ENCODE results near the gene SLC25A36. TPM values are rescaled to one million over a fixed set of nuclear protein-coding genes. Genes with fewer than 3 reads are reported as not detected.

The SLC25A36 gene
- total and polyA plus RNA-seq, 4 donors = 1.5 to 20.5 (median 5.4) TPM

DNA sequence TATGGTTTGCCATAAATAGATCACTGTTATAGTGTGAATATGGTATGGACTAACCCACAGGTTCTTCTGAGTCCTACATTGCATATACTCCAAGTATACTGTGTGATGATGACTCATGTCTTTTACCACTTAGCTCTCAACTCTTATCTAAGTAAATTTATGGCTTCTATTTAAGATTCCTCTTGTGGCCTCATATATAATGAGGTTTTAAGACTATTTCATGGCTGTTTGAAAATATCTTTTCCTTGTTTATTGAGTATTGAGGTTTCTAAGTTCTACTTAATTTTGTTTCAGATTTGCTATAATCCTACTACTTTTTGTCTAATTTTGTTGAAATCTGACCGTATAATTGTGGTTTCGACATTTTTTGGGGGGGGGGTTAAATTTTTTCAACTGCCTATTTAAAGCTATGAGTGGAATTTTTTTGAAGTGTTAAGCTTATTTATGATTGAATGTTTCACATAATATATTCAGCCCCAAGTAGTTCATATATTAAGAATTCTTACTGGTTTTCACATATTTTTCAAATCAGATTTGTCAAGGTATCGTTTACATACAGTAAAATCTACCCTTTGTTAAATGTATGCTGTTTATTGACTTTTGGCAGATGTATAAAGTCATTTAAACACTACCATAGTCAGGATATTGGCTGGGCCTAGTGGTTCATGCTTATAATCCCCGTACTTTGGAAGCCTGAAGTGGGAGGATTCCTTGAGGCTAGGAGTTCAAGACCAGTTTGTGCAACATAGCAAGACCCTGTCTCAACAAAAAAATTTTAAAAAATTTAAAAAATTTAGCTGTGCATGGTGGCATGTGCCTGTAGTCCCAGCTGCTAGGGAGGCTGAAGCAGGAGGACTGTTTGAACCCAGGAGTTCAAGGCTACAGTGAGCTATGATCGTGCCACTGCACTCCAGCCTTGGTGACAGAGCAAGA is 11.7 kb downstream of the SLC25A36 start:
- 87% methylated on average over 5 of the region's 5 CpGs for WGBS
- Histone ChIP-seq H3K9ac (ENCODE audit: low read depth in 1 of 2, low read length in 2 of 2) (no peak overlapping the region), H3K27me3 (ENCODE audit: control insufficient read depth in 4 of 4, insufficient read depth in 4 of 4, low read length in 3 of 4) (peaks cover 0 to 2% (median 0%) of the 10 kb centered on the region in 4 donors), H3K4me1 (ENCODE audit: control insufficient read depth in 4 of 4, insufficient read depth in 4 of 4, low read length in 3 of 4) (no peaks in the 10 kb centered on the region), H3K27ac (ENCODE audit: low read depth in 1 of 2, low read length in 2 of 2) (no peak overlapping the region), H3K9me3 (ENCODE audit: control insufficient read depth in 4 of 4, low read length in 3 of 4) (no peaks in the 10 kb centered on the region), H3K4me3 (ENCODE audit: low read depth in 1 of 3, low read length in 3 of 3) (no peak overlapping the region), H3K36me3 (ENCODE audit: control insufficient read depth in 4 of 4, insufficient read depth in 3 of 4, low read depth in 1 of 4, low read length in 3 of 4) (no peaks in the 10 kb centered on the region)
- TF ChIP-seq, protein P1, sequence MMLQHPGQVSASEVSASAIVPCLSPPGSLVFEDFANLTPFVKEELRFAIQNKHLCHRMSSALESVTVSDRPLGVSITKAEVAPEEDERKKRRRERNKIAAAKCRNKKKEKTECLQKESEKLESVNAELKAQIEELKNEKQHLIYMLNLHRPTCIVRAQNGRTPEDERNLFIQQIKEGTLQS (IDR thresholded peaks at IDR 0.05) = no peak
- TF ChIP-seq JUND (IDR thresholded peaks at IDR 0.05) (no peak), HNF4A (conservative IDR thresholded peaks at IDR 0.05) (no peak)
- no peak for DNase-seq (ENCODE audit: low spot score)

DNA sequence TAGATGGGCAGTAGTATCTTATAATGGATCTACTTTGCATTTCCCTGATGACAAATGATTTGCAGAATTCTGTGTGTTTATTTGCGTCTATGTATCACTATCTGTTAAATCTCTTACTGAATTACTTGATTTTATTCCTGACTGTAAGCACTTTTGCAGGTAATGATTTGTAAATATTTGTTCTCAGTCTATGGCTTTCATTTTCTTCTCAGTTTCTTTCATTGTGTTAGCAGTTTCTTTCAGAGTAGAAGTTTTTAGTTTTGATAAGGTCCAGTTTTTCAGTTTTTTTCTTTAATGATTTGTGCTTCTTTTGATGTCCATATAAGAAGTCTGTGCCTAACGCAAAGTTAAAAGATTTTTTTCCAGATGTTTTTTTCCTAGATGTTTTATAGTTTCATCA is 12.9 kb downstream of the SLC25A36 start:
- Histone ChIP-seq H3K4me3 (ENCODE audit: low read depth in 1 of 3, low read length in 3 of 3) (no peak overlapping the region), H3K4me1 (ENCODE audit: control insufficient read depth in 4 of 4, insufficient read depth in 4 of 4, low read length in 3 of 4) (no peaks in the 10 kb centered on the region), H3K9ac (ENCODE audit: low read depth in 1 of 2, low read length in 2 of 2) (no peak overlapping the region), H3K27me3 (ENCODE audit: control insufficient read depth in 4 of 4, insufficient read depth in 4 of 4, low read length in 3 of 4) (peaks cover 0 to 3% (median 1%) of the 10 kb centered on the region in 4 donors), H3K27ac (ENCODE audit: low read depth in 1 of 2, low read length in 2 of 2) (no peak overlapping the region), H3K36me3 (ENCODE audit: control insufficient read depth in 4 of 4, insufficient read depth in 3 of 4, low read depth in 1 of 4, low read length in 3 of 4) (no peaks in the 10 kb centered on the region), H3K9me3 (ENCODE audit: control insufficient read depth in 4 of 4, low read length in 3 of 4) (no peaks in the 10 kb centered on the region)
- no peak for DNase-seq (ENCODE audit: low spot score)
- WGBS = 82% methylated on average over 2 of the region's 2 CpGs
- TF ChIP-seq RAD21 (IDR thresholded peaks at IDR 0.05) = no peak
- TF ChIP-seq, protein P2, sequence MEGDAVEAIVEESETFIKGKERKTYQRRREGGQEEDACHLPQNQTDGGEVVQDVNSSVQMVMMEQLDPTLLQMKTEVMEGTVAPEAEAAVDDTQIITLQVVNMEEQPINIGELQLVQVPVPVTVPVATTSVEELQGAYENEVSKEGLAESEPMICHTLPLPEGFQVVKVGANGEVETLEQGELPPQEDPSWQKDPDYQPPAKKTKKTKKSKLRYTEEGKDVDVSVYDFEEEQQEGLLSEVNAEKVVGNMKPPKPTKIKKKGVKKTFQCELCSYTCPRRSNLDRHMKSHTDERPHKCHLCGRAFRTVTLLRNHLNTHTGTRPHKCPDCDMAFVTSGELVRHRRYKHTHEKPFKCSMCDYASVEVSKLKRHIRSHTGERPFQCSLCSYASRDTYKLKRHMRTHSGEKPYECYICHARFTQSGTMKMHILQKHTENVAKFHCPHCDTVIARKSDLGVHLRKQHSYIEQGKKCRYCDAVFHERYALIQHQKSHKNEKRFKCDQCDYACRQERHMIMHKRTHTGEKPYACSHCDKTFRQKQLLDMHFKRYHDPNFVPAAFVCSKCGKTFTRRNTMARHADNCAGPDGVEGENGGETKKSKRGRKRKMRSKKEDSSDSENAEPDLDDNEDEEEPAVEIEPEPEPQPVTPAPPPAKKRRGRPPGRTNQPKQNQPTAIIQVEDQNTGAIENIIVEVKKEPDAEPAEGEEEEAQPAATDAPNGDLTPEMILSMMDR (IDR thresholded peaks at IDR 0.05; ENCODE audit: low read depth, low read length, missing input control) = no peak
- TF ChIP-seq TAF1 (conservative IDR thresholded peaks at IDR 0.05) = no peak

DNA sequence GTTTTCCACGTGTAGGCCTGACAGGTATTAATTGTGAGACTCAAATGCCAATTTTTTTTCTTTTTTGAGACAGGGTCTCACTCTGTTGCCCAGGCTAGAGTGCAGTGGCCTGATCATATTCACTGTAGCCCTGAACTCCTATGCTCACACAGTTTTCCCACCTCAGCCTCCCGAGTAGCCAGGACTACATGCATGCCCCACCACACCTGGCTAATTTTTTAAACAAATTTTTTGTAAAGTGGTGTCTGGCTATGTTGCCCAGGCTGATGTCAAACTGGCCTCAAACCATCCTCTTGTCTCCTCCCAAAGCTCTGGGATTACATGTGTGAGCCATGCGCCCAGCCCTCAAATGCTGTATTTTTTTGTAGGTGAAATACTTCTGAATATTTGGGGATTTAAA is 14.0 kb downstream of the SLC25A36 start:
- WGBS = 94% methylated on average over 3 of the region's 3 CpGs
- no peaks in the 10 kb centered on the region for H3K4me1 ChIP-seq (ENCODE audit: control insufficient read depth in 4 of 4, insufficient read depth in 4 of 4, low read length in 3 of 4)
- TF ChIP-seq YY1 (IDR thresholded peaks at IDR 0.05) (no peak), FOXA1 (IDR thresholded peaks at IDR 0.05) (no peak), RAD21 (IDR thresholded peaks at IDR 0.05) (no peak), FOXA2 (IDR thresholded peaks at IDR 0.05) (no peak), GABPA (IDR thresholded peaks at IDR 0.05 in 1 of 2, conservative IDR thresholded peaks at IDR 0.05 in 1 of 2) (no peak), SP1 (IDR thresholded peaks at IDR 0.05) (no peak), HNF4G (IDR thresholded peaks at IDR 0.05) (no peak), HNF4A (conservative IDR thresholded peaks at IDR 0.05) (no peak), NR2F2 (IDR thresholded peaks at IDR 0.05) (no peak), JUND (IDR thresholded peaks at IDR 0.05) (no peak), RXRA (IDR thresholded peaks at IDR 0.05) (no peak), TAF1 (conservative IDR thresholded peaks at IDR 0.05) (no peak)
- TF ChIP-seq, protein P3, sequence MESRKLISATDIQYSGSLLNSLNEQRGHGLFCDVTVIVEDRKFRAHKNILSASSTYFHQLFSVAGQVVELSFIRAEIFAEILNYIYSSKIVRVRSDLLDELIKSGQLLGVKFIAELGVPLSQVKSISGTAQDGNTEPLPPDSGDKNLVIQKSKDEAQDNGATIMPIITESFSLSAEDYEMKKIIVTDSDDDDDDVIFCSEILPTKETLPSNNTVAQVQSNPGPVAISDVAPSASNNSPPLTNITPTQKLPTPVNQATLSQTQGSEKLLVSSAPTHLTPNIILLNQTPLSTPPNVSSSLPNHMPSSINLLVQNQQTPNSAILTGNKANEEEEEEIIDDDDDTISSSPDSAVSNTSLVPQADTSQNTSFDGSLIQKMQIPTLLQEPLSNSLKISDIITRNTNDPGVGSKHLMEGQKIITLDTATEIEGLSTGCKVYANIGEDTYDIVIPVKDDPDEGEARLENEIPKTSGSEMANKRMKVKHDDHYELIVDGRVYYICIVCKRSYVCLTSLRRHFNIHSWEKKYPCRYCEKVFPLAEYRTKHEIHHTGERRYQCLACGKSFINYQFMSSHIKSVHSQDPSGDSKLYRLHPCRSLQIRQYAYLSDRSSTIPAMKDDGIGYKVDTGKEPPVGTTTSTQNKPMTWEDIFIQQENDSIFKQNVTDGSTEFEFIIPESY (IDR thresholded peaks at IDR 0.05) = no peak
- TF ChIP-seq, protein P4, sequence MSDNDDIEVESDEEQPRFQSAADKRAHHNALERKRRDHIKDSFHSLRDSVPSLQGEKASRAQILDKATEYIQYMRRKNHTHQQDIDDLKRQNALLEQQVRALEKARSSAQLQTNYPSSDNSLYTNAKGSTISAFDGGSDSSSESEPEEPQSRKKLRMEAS (IDR thresholded peaks at IDR 0.05) = no peak
- TF ChIP-seq, protein P5, sequence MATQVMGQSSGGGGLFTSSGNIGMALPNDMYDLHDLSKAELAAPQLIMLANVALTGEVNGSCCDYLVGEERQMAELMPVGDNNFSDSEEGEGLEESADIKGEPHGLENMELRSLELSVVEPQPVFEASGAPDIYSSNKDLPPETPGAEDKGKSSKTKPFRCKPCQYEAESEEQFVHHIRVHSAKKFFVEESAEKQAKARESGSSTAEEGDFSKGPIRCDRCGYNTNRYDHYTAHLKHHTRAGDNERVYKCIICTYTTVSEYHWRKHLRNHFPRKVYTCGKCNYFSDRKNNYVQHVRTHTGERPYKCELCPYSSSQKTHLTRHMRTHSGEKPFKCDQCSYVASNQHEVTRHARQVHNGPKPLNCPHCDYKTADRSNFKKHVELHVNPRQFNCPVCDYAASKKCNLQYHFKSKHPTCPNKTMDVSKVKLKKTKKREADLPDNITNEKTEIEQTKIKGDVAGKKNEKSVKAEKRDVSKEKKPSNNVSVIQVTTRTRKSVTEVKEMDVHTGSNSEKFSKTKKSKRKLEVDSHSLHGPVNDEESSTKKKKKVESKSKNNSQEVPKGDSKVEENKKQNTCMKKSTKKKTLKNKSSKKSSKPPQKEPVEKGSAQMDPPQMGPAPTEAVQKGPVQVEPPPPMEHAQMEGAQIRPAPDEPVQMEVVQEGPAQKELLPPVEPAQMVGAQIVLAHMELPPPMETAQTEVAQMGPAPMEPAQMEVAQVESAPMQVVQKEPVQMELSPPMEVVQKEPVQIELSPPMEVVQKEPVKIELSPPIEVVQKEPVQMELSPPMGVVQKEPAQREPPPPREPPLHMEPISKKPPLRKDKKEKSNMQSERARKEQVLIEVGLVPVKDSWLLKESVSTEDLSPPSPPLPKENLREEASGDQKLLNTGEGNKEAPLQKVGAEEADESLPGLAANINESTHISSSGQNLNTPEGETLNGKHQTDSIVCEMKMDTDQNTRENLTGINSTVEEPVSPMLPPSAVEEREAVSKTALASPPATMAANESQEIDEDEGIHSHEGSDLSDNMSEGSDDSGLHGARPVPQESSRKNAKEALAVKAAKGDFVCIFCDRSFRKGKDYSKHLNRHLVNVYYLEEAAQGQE (IDR thresholded peaks at IDR 0.05) = no peak
- TF ChIP-seq, protein P1 (IDR thresholded peaks at IDR 0.05) = no peak

More for the DNA sequence above, 14.0 kb downstream of the SLC25A36 start:
- no peaks in the 10 kb centered on the region for H3K36me3 ChIP-seq (ENCODE audit: control insufficient read depth in 4 of 4, insufficient read depth in 3 of 4, low read depth in 1 of 4, low read length in 3 of 4)
- H3K27me3 ChIP-seq (ENCODE audit: control insufficient read depth in 4 of 4, insufficient read depth in 4 of 4, low read length in 3 of 4) = peaks cover 0 to 7% (median 3%) of the 10 kb centered on the region in 4 donors
- DNase-seq (ENCODE audit: low spot score) = no peak
- no peaks in the 10 kb centered on the region for H3K9me3 ChIP-seq (ENCODE audit: control insufficient read depth in 4 of 4, low read length in 3 of 4)
- no peak overlapping the region for H3K4me3 ChIP-seq (ENCODE audit: low read depth in 1 of 3, low read length in 3 of 3)
- no peak overlapping the region for H3K27ac ChIP-seq (ENCODE audit: low read depth in 1 of 2, low read length in 2 of 2)
- H3K9ac ChIP-seq (ENCODE audit: low read depth in 1 of 2, low read length in 2 of 2) = no peak overlapping the region
